DND-41 (cell line): ENCODE data around the gene LOX.

Source experiments
- EZH2 ChIP-seq: IDR thresholded peaks from 3 replicates; pipeline ENCODE4 v1.6.1; 2012; ENCODE audit warnings: borderline replicate concordance, low read depth, mild to moderate bottlenecking, moderate library complexity, low read length, inconsistent platforms; ENCODE audit not compliant: severe bottlenecking
- TF ChIP-seq, protein P1 (sequence below): IDR thresholded peaks from 2 replicates; pipeline ENCODE4 v1.5.1; 2012; ENCODE audit warnings: borderline replicate concordance, low read length, moderate library complexity, mild to moderate bottlenecking; ENCODE audit not compliant: poor library complexity, severe bottlenecking; ENCODE audit errors: extremely low read depth

DNA sequence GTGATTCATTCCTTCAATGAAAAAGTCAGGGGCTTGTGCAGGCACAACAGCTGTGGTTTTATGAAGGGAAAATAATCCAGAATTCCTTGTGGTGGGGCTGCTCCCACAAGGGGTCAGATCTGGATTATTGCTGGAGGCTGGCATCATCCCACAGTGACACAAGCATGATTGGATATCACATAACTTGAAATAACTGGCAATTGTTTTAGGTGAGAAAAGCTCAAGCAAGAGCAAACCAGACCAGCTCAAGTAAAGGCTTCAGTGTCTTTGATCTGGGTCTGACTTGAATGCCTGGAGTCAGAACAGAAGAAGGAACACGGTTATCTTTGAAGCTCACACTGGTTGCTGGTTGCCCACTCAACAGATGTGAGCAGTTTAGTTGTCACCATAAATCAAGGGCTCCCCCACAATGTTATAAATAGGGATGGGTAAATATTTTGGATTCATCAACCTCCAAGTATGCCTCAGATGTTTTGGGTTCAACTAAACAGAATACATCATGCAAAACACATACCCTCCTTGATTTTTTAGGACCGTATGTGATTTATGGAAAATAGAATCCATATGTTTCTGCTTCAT is 48.2 kb upstream of the LOX start:
- TF ChIP-seq, protein P1, sequence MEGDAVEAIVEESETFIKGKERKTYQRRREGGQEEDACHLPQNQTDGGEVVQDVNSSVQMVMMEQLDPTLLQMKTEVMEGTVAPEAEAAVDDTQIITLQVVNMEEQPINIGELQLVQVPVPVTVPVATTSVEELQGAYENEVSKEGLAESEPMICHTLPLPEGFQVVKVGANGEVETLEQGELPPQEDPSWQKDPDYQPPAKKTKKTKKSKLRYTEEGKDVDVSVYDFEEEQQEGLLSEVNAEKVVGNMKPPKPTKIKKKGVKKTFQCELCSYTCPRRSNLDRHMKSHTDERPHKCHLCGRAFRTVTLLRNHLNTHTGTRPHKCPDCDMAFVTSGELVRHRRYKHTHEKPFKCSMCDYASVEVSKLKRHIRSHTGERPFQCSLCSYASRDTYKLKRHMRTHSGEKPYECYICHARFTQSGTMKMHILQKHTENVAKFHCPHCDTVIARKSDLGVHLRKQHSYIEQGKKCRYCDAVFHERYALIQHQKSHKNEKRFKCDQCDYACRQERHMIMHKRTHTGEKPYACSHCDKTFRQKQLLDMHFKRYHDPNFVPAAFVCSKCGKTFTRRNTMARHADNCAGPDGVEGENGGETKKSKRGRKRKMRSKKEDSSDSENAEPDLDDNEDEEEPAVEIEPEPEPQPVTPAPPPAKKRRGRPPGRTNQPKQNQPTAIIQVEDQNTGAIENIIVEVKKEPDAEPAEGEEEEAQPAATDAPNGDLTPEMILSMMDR: no peak
- no peak for TF ChIP-seq EZH2
